ENCODE results near the gene KLHL29. TPM values are rescaled to one million over a fixed set of nuclear protein-coding genes. Genes with fewer than 3 reads are reported as not detected.

The KLHL29 gene
- total and polyA plus RNA-seq, 2 donors (not counting 3 experiments of a cell fraction or from before 2014, with no cell fraction given), result 4.6 to 12.7 TPM

- Histone ChIP-seq H3K9me3 (replicated peaks; ENCODE audit: control insufficient read depth, insufficient read depth, low read length) (no peaks in the 10 kb centered on the region), H3K36me3 (ENCODE audit: control insufficient read depth in 2 of 2, extremely low read depth in 1 of 2, insufficient read depth in 2 of 2, low read length in 2 of 2) (no peaks in the 10 kb centered on the region), H3K4me1 (ENCODE audit: control insufficient read depth, extremely low read depth, insufficient read depth, low read length) (no peaks in the 10 kb centered on the region), H4K20me1 (replicated peaks; ENCODE audit: control insufficient read depth, extremely low read depth, insufficient read depth, low read length) (no peaks in the 10 kb centered on the region), H3K9me1 (replicated peaks; ENCODE audit: control insufficient read depth, extremely low read depth, insufficient read depth, low read length) (no peaks in the 10 kb centered on the region), H3K27ac (ENCODE audit: insufficient read depth, low read depth, low read length) (no peak overlapping the region), H3K79me2 (ENCODE audit: control insufficient read depth, insufficient read depth, low read length) (no peaks in the 10 kb centered on the region), H2AFZ (ENCODE audit: low read depth, low read length) (no peak overlapping the region), H3K9ac (replicated peaks; ENCODE audit: extremely low read depth, insufficient read depth, low read length) (no peak overlapping the region), H3K4me2 (ENCODE audit: insufficient read depth, low read length) (no peak overlapping the region), H3K4me3 (replicated peaks in 1 of 3; ENCODE audit: insufficient read depth in 1 of 3, low read depth in 1 of 3, low read length in 3 of 3) (no peak overlapping the region), H3K27me3 (ENCODE audit: control insufficient read depth in 2 of 2, insufficient read depth in 2 of 2, low read length in 2 of 2) (no peaks in the 10 kb centered on the region)
- TF ChIP-seq JUN (IDR thresholded peaks at IDR 0.05; ENCODE audit: borderline replicate concordance, insufficient read depth, insufficient read length, low read depth) (no peak), GATA2 (IDR thresholded peaks at IDR 0.05; ENCODE audit: insufficient read depth, insufficient read length, low read depth, low read length) (no peak), MAX (IDR thresholded peaks at IDR 0.05; ENCODE audit: insufficient read depth, insufficient read length) (no peak), POLR2AphosphoS5 (IDR thresholded peaks at IDR 0.05; ENCODE audit: insufficient read depth, low read depth, low read length) (no peak), FOS (IDR thresholded peaks at IDR 0.05; ENCODE audit: borderline replicate concordance, insufficient read depth, low read length) (no peak), POLR2A (IDR thresholded peaks at IDR 0.05; ENCODE audit: low read depth, low read length) (no peak), CTCF (IDR thresholded peaks at IDR 0.05; ENCODE audit: extremely low read depth in 1 of 2, insufficient read depth in 1 of 2, low read depth in 1 of 2, low read length in 2 of 2) (no peak), MYC (IDR thresholded peaks at IDR 0.05; ENCODE audit: low read depth, low read length) (no peak), EZH2 (IDR thresholded peaks at IDR 0.05; ENCODE audit: borderline replicate concordance, low read depth, low read length, severe bottlenecking) (no peak)
- CTCF ChIA-PET, result interaction anchor here (1.3 kb wide), 1 partner anchor 83 kb away, joined by 3 read pairs; no protein-coding TSS in a partner anchor
- POLR2A ChIA-PET, result interaction anchor here (0.5 kb wide), 1 partner anchor 146 kb away, joined by 3 read pairs; no protein-coding TSS in a partner anchor
- FAIRE-seq (no peak), DNase-seq (ENCODE audit: low read depth, low spot score) (no peak)
- dilution Hi-C loops (cut with MboI; ENCODE audit: extremely low pct_ligation_motif_present, low sequenced_read_pairs), result no loop called here
- BruUV-seq (replicated peaks), result no TSS peak
- intact Hi-C loops (cut with micrococcal nuclease), result no loop called here
Measured at GRCh38 chr2:23483791-23484190, 98.8 kb downstream of the KLHL29 start.

Measured in endothelial cell of umbilical vein (primary cell).